ENCODE results near the gene PGBD1.
"Not testable (repeated sequence)": the region's sequence is repeated elsewhere in the genome, so short reads cannot be mapped to it uniquely, and the experiment has no call there.

PGBD1 gene

GRCh38 chr6:28267695-28268059, 13.7 kb upstream of the PGBD1 start:
- DNase-seq (ENCODE audit: low spot score): no peak

GRCh38 chr6:28269492-28269891, 11.9 kb upstream of the PGBD1 start:
- DNase-seq (ENCODE audit: low spot score): peak; percentile 22

- DNase-seq (ENCODE audit: low spot score): no peak
These were observed 6.5 kb upstream of the PGBD1 start for GRCh38 chr6:28274888-28275287.

- DNase-seq (ENCODE audit: low spot score): no peak
These were observed 3.6 kb upstream of the PGBD1 start for GRCh38 chr6:28277746-28278145.

GRCh38 chr6:28280595-28281287, 631 bp upstream of the PGBD1 start:
- no peak for DNase-seq (ENCODE audit: low spot score)

GRCh38 chr6:28282926-28283325, 1.6 kb downstream of the PGBD1 start:
- no peak for DNase-seq (ENCODE audit: low spot score)

- DNase-seq (ENCODE audit: low spot score): no peak
These were observed 10.2 kb downstream of the PGBD1 start for GRCh38 chr6:28291573-28291972.

GRCh38 chr6:28295326-28295725, 14.0 kb downstream of the PGBD1 start:
- DNase-seq (ENCODE audit: low spot score): no peak

- DNase-seq (ENCODE audit: low spot score): no peak
These were observed 15.2 kb downstream of the PGBD1 start for GRCh38 chr6:28296520-28297060.

- DNase-seq (ENCODE audit: low spot score): peak; percentile 12
These were observed 22.2 kb downstream of the PGBD1 start for GRCh38 chr6:28303570-28303969.

GRCh38 chr6:28306363-28306762, 25.0 kb downstream of the PGBD1 start:
- not testable (repeated sequence) for DNase-seq (ENCODE audit: low spot score)

GRCh38 chr6:28311139-28311823, 29.9 kb downstream of the PGBD1 start:
- DNase-seq (ENCODE audit: low spot score): no peak

- DNase-seq (ENCODE audit: low spot score): no peak
These were observed 31.6 kb downstream of the PGBD1 start for GRCh38 chr6:28312939-28313338.

GRCh38 chr6:28315628-28316027, 34.3 kb downstream of the PGBD1 start:
- DNase-seq (ENCODE audit: low spot score): no peak

- not testable (repeated sequence) for DNase-seq (ENCODE audit: low spot score)
These were observed 36.5 kb downstream of the PGBD1 start for GRCh38 chr6:28317866-28318265.

- no peak for DNase-seq (ENCODE audit: low spot score)
These were observed 41.3 kb downstream of the PGBD1 start for GRCh38 chr6:28322661-28323060.

- DNase-seq (ENCODE audit: low spot score): no peak
These were observed 42.5 kb downstream of the PGBD1 start for GRCh38 chr6:28323813-28324424.

GRCh38 chr6:28326371-28326948, 45.1 kb downstream of the PGBD1 start:
- no peak for DNase-seq (ENCODE audit: low spot score)

- no peak for DNase-seq (ENCODE audit: low spot score)
These were observed 48.7 kb downstream of the PGBD1 start for GRCh38 chr6:28330041-28330440.

GRCh38 chr6:28333047-28333446, 51.7 kb downstream of the PGBD1 start:
- DNase-seq (ENCODE audit: low spot score): no peak

- no peak for DNase-seq (ENCODE audit: low spot score)
These were observed 52.2 kb downstream of the PGBD1 start for GRCh38 chr6:28333599-28334018.

GRCh38 chr6:28334286-28335039, 53.1 kb downstream of the PGBD1 start:
- no peak for DNase-seq (ENCODE audit: low spot score)
